ENCODE results near the gene PTBP1.
"Not testable (repeated sequence)": the region's sequence is repeated elsewhere in the genome, so short reads cannot be mapped to it uniquely, and the experiment has no call there.

The PTBP1 gene

GRCh38 chr19:812049-812746 is 14.9 kb downstream of the PTBP1 start:
- DNase-seq = peak in 1 of 3 experiments; percentile 39

GRCh38 chr19:812747-813218 is 15.5 kb downstream of the PTBP1 start:
- no peak for DNase-seq

GRCh38 chr19:813219-814151 is 16.2 kb downstream of the PTBP1 start:
- DNase-seq = no peak

GRCh38 chr19:814152-815078 is 17.2 kb downstream of the PTBP1 start:
- no peak for DNase-seq

GRCh38 chr19:815079-815774 is 18.0 kb downstream of the PTBP1 start:
- no peak for DNase-seq

GRCh38 chr19:815775-816499 is 18.7 kb downstream of the PTBP1 start:
- no peak for DNase-seq

- no peak for DNase-seq
Observed at GRCh38 chr19:816500-816857, 19.2 kb downstream of the PTBP1 start.

GRCh38 chr19:820212-820611 is 23.0 kb downstream of the PTBP1 start:
- DNase-seq = not testable (repeated sequence)

GRCh38 chr19:821231-821824 is 24.1 kb downstream of the PTBP1 start:
- DNase-seq = peak in 2 of 3 experiments; percentile 55 to 57

- DNase-seq = peak in 2 of 3 experiments; percentile 77 to 80
Observed at GRCh38 chr19:821825-822503, 24.7 kb downstream of the PTBP1 start, which contains the start of gene PLPPR3. Gene PLPPR3 (minus strand): TSS chr19:821955. CDS start chr19:821559, 396 bp downstream.

GRCh38 chr19:823565-824121 is 26.4 kb downstream of the PTBP1 start:
- no peak for DNase-seq

- DNase-seq = no peak
Observed at GRCh38 chr19:824885-825284, 27.6 kb downstream of the PTBP1 start.

- DNase-seq = no peak
Observed at GRCh38 chr19:825897-826644, 28.8 kb downstream of the PTBP1 start.

- no peak for DNase-seq
Observed at GRCh38 chr19:827314-827709, 30.1 kb downstream of the PTBP1 start.

GRCh38 chr19:827710-828321 is 30.6 kb downstream of the PTBP1 start, which contains the start of gene AZU1:
Gene AZU1 (plus strand): TSS chr19:827837. CDS start chr19:827847, 10 bp downstream.
- no peak for DNase-seq

- no peak for DNase-seq
Observed at GRCh38 chr19:829129-829758, 32.0 kb downstream of the PTBP1 start.

GRCh38 chr19:831407-832369 is 34.4 kb downstream of the PTBP1 start:
- no peak for DNase-seq
